GM18498 (cell line): Measurements from ENCODE around the gene LAMTOR1.
"Not testable (repeated sequence)": the region's sequence is repeated elsewhere in the genome, so short reads cannot be mapped to it uniquely, and the experiment has no call there.

Experiments used
- ATAC-seq: cut with Tn5 transposase; IDR thresholded peaks from one replicate; pipeline ENCODE4 v1.9.1; 2021; ENCODE audit warnings: mild to moderate bottlenecking, moderate library complexity; ENCODE audit not compliant: unreplicated experiment

LAMTOR1 gene

GRCh38 chr11:72102946-72103753, at the start of gene LAMTOR1:
LAMTOR1 (minus strand) TSS chr11:72103297; CDS start chr11:72103224, 73 bp downstream.
- ATAC-seq = peak; percentile 91

DNA sequence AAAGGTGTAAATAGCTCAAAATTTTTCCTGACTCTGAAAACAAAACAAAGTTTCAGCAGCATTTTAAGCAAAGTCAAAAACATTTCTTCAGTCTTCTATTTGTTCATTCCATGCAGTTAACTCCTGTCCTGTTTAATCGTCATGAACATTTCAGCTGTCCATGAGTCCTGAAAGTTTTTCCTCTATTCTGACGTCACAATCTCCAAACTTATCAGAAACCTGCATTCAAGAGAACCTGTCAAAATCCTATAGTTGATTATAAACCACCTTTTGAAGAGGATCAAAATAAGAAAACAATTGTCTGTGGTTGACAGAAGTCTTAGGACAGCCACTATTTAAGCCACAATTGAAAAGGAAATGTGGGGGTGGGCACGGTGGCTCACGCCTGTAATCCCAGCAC, 47.8 kb upstream of the LAMTOR1 start:
- no peak for ATAC-seq

- no peak for ATAC-seq
These were observed 43.5 kb upstream of the LAMTOR1 start for GRCh38 chr11:72146625-72147024.

- ATAC-seq = no peak
These were observed 41.9 kb upstream of the LAMTOR1 start for GRCh38 chr11:72144807-72145565.

DNA sequence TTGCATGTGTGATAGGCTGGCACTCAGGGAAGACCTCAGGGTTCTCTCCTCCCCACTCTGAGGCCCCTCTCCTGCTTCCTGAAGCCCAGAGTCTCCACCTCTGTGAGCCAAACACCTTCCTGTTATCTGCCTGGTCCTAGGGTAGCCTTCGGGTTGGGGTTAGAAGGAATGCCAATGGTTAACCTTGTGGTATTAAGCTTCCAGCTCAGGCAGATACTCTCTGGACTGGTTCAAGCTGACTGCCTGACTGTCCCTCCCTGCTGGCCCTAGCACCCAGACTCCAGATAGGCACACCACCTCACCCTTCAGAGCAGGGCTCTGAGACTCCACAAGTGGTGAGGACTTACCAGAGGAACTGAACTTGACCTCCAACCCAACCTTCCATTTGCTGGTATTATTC, 39.4 kb upstream of the LAMTOR1 start:
- not testable (repeated sequence) for ATAC-seq

DNA sequence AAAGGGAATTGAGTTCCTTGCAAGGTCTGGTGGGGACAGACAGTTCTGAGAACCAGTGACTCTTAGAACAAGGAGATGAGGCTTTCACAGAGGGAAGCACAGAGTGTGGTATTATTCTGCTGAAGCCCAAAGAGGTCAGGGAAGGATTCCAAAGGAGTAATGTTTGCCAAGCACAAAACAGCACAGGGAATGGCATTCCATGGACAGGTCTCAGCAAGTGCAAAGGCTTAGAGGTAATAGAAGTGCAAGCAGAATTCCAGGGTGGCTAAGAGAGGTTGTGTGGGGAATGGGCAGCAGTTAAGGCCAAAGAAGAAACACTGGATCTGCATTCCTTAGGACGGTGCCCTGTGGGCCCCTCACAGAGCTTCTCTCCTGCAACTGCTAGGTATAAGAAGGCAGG, 39.0 kb upstream of the LAMTOR1 start:
- not testable (repeated sequence) for ATAC-seq

DNA sequence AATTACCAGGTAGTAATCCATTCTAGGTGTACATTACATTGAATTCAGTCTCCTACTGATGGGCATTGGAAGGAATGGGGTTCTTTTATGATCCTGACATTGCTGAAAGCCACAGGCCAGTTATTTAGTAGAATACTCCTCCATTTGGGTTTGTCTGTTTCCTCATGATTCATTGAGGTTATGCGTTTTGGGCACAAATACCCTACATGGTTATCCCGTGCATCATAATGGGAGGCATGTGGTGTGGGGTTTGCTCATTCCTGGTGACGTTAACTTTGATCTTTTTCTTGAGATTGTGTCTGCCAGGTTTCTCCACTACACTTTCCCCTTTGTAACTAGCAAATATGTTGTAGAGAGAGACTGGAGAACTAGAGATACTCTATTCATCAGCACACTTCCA, 38.0 kb upstream of the LAMTOR1 start:
- no peak for ATAC-seq

GRCh38 chr11:72140661-72141060, 37.6 kb upstream of the LAMTOR1 start:
- ATAC-seq = no peak

GRCh38 chr11:72139500-72139899, 36.4 kb upstream of the LAMTOR1 start:
- no peak for ATAC-seq

DNA sequence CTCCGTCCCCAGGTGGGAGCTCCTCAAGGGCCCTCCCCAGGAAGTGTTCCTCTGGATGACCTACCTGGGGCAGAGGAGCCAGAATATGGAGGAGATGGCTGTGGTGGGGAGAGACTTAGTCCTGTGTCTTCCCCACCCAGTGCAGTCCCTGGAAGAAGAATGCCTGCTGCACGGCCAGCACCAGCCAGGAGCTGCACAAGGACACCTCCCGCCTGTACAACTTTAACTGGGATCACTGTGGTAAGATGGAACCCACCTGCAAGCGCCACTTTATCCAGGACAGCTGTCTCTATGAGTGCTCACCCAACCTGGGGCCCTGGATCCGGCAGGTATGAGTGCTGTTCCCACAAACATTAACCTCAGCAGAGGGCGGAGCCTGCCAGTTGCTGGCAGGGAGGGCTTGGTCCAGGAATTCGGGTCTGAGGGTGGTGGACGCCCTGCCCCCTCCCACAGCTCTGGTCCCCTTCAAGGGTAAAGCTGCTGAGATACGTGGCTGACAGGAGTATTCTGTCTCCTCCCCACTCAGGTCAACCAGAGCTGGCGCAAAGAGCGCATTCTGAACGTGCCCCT, 35.8 kb upstream of the LAMTOR1 start:
- ATAC-seq = no peak

DNA sequence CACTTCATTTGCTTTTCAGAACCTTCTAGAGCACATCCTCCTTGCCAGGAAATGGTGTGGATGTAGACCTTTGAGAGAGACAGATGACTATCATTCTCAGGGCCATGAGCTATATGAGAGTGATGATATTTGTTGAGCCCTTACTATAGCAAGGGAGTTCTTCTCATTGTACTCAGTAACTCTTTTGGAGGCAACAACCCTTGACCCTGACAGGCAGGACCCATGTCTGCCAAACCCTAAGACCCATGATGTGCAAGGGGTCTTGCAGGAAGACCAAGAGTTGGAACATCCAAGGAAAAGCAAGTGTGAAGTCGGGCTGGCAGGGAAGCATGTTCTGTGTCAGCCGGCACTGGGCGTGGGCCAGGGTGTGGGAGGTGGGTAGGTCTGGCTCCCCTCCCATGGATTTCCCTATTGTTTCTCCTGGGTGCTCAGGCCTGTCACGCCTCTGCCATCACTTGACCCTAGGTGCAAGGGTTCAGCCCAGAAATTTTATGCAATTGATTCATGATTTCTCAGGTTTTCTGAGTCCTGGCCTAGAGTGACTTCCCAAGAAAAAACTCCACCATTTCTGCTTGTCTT, 33.7 kb upstream of the LAMTOR1 start:
- ATAC-seq = no peak

GRCh38 chr11:72135891-72136683, 33.0 kb upstream of the LAMTOR1 start:
- no peak for ATAC-seq

DNA sequence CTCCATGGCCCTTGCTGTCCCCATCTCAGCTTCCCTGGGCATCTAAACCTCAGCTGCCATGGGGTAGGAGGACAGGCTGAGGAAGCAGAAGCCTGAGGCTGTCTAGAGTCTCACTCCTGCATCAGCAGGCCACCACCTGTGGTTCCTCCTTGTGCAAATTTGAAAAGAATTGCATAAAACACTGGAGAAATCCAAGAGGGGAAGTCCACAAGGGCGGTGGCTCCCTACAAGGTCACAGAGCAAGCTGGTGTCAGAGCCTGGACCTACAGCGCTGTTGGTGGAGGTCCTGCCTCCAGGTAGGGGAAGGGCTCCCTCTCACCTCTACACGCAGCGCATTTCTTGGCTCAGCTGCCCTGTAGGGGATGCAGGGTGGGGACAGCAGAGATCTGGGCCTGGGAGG, 32.4 kb upstream of the LAMTOR1 start, which contains the start of gene FOLR3:
Gene FOLR3, plus strand, starts transcription at position 253 of the 400 bp plus-strand sequence. CDS start 228 bp downstream, outside the sequence.
- ATAC-seq = not testable (repeated sequence)

GRCh38 chr11:72132646-72133045, 29.5 kb upstream of the LAMTOR1 start:
- no peak for ATAC-seq

DNA sequence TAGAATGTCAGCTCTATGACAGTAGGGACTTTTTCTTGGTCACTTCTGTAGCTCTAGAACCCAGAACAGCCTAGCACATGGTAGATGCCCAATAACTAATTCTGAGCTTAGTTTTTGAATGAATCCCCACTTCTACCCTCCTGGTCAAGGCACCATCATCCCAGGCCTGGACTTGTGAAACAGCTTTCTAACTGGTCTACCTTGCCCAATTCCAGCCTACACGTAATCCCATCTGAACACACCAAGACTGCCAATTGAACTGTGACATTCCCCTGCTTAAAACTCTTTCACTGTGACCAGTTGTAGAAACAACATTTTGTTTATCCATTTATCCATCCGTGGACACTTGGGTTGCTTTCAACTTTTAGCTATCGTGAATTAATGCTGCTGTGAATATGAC, 26.3 kb upstream of the LAMTOR1 start:
- no peak for ATAC-seq

DNA sequence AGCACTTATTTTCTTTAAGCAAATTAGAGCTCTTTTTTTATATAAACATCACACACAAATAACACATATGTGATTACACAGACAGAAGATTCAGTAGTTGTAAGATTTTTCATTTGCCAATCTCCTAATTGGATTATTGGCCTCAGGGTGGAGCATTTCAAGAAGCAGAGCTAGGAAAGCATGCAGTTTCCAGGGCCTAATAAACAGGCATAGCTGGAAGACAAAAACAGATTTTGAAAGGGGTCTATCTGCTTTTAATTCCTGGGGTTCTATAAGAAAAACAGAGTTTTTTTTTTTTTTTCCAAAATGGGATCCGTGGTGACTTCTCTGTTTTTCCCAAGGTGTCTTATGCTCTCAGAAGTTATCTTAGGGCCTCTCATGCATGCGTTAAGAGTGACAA, 24.8 kb upstream of the LAMTOR1 start:
- ATAC-seq = no peak

- no peak for ATAC-seq
These were observed 22.9 kb upstream of the LAMTOR1 start for GRCh38 chr11:72125956-72126355.

- no peak for ATAC-seq
These were observed 20.9 kb upstream of the LAMTOR1 start for GRCh38 chr11:72124046-72124445.

- ATAC-seq = no peak
These were observed 20.1 kb upstream of the LAMTOR1 start for GRCh38 chr11:72123117-72123653.

DNA sequence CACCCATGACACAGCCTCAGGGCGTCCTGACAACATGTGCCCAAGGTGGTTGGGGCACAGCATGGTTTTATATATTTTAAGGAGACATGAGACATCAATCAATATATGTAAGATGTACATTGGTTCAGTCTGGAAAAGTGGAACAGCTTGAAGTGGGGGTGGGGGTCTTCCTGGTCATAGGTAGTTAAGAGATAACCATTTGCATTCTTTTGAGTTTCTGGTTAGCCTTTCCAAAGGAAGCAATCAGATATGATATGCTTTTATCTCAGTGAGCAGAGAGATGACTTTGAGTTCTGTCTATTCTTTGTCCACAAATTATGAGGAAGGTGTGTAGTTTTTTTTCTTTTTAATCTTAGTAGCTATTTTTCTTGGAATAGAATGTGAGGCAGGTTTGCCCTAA, 19.5 kb upstream of the LAMTOR1 start:
- ATAC-seq = no peak
